GM18870 (cell line): ENCODE measurements around the gene ZNF208.
"Not testable (repeated sequence)": the region's sequence is repeated elsewhere in the genome, so short reads cannot be mapped to it uniquely, and the experiment has no call there.

Source experiments
- ATAC-seq: cut with Tn5 transposase; IDR thresholded peaks from one replicate; pipeline ENCODE4 v1.9.1; 2021; ENCODE audit warnings: moderate library complexity; ENCODE audit not compliant: unreplicated experiment

The ZNF208 gene

GRCh38 chr19:21885516-21885915 lies 125.2 kb downstream of the ZNF208 start:
- ATAC-seq, result not testable (repeated sequence)

GRCh38 chr19:21884786-21885185 lies 126.0 kb downstream of the ZNF208 start:
- not testable (repeated sequence) for ATAC-seq

- no peak for ATAC-seq
Measured at GRCh38 chr19:21883516-21883915, 127.2 kb downstream of the ZNF208 start.
